CD1c-positive myeloid dendritic cell (primary cell): Measurements from ENCODE around the gene CD2BP2.
"Not testable (repeated sequence)": the region's sequence is repeated elsewhere in the genome, so short reads cannot be mapped to it uniquely, and the experiment has no call there.

ENCODE experiments used
- DNase-seq: peaks from one replicate; pipeline ENCODE4 v3.0.0-alpha.2; 2016; ENCODE audit errors: extremely low spot score

CD2BP2 gene

GRCh38 chr16:30358990-30359870 lies 4.1 kb upstream of the CD2BP2 start:
- DNase-seq: no peak

- DNase-seq: no peak
These were observed 3.4 kb upstream of the CD2BP2 start for GRCh38 chr16:30358577-30358936.

- DNase-seq: no peak
These were observed 2.8 kb upstream of the CD2BP2 start for GRCh38 chr16:30357715-30358576.

- no peak for DNase-seq
These were observed 2.1 kb upstream of the CD2BP2 start for GRCh38 chr16:30357085-30357714.

- DNase-seq: no peak
These were observed 1.4 kb upstream of the CD2BP2 start for GRCh38 chr16:30356401-30357084.

GRCh38 chr16:30355954-30356308 lies 823 bp upstream of the CD2BP2 start:
- no peak for DNase-seq

GRCh38 chr16:30354423-30355143 lies 525 bp downstream of the CD2BP2 start:
- DNase-seq: peak; percentile 71

- DNase-seq: no peak
These were observed 1.5 kb downstream of the CD2BP2 start for GRCh38 chr16:30353438-30354129.

GRCh38 chr16:30352488-30353401 lies 2.4 kb downstream of the CD2BP2 start:
- no peak for DNase-seq

- DNase-seq: no peak
These were observed 3.3 kb downstream of the CD2BP2 start for GRCh38 chr16:30351586-30352419.

- DNase-seq: no peak
These were observed 4.1 kb downstream of the CD2BP2 start for GRCh38 chr16:30351001-30351441.

- peak; percentile 7 for DNase-seq
These were observed 4.8 kb downstream of the CD2BP2 start for GRCh38 chr16:30350134-30350871.

- DNase-seq: no peak
These were observed 5.4 kb downstream of the CD2BP2 start for GRCh38 chr16:30349675-30350074.

- no peak for DNase-seq
These were observed 6.2 kb downstream of the CD2BP2 start for GRCh38 chr16:30348929-30349328.

- DNase-seq: no peak
These were observed 7.0 kb downstream of the CD2BP2 start for GRCh38 chr16:30348113-30348512.

- no peak for DNase-seq
These were observed 8.8 kb downstream of the CD2BP2 start for GRCh38 chr16:30346286-30346685.

- not testable (repeated sequence) for DNase-seq
These were observed 11.7 kb downstream of the CD2BP2 start for GRCh38 chr16:30343491-30343820.
